HEK293 (cell line): ENCODE results near the gene HAO2.

Experiments used
- CTCF ChIP-seq: fragments of 450-650 bp; formaldehyde crosslinking; IDR thresholded peaks from 2 replicates; pipeline ENCODE4 v1.5.1; 2016; ENCODE audit warnings: missing biosample characterization, missing genetic modification characterization
- KLF9 ChIP-seq: fragments of 450-650 bp; formaldehyde crosslinking; IDR thresholded peaks from 2 replicates; pipeline ENCODE4 v1.5.1; 2016; ENCODE audit warnings: missing biosample characterization, missing genetic modification characterization, low read depth
- TCF7L2 ChIP-seq: IDR thresholded peaks from 2 replicates; pipeline ENCODE4 v1.6.1; 2011; ENCODE audit warnings: low read depth, mild to moderate bottlenecking, inconsistent platforms, low read length, moderate library complexity, borderline replicate concordance
- ZNF600 ChIP-seq: fragments of 450-650 bp; formaldehyde crosslinking; IDR thresholded peaks from 2 replicates; pipeline ENCODE4 v1.5.1; 2016; ENCODE audit warnings: missing biosample characterization, missing genetic modification characterization
- ZSCAN23 ChIP-seq: fragments of 450-650 bp; formaldehyde crosslinking; IDR thresholded peaks from 2 replicates; pipeline ENCODE4 v1.5.1; 2016; ENCODE audit warnings: missing biosample characterization, missing genetic modification characterization
- ZSCAN30 ChIP-seq: fragments of 450-650 bp; IDR thresholded peaks from 2 replicates; pipeline ENCODE4 v1.5.1; 2018; ENCODE audit warnings: missing biosample characterization, mild to moderate bottlenecking, missing genetic modification characterization, moderate library complexity

- TF ChIP-seq ZSCAN30 (tag by site-specific recombination) (no peak), CTCF (tag by site-specific recombination) (no peak), KLF9 (tag by site-specific recombination) (no peak), TCF7L2 (no peak), ZNF600 (tag by site-specific recombination) (no peak), ZSCAN23 (no peak)
These were observed 17.1 kb downstream of the HAO2 start for GRCh38 chr1:119385650-119386049.
